B cell (primary cell): ENCODE measurements around the gene DOCK4. TPM values are rescaled to one million over a fixed set of nuclear protein-coding genes. Genes with fewer than 3 reads are reported as not detected.

Experiments used
- ATAC-seq: fragments of 200-7000 bp; cut with Tn5 transposase; one replicate; pipeline ENCODE4 v1.10.0; 2021; ENCODE audit warnings: low read depth, mild to moderate bottlenecking, moderate number of reproducible peaks, moderate library complexity
- CTCF ChIA-PET: fragments of 350-600 bp; sonication (Branson Sonifier 250); formaldehyde crosslinking; loops from one replicate; lab custom pipeline; 2021; ENCODE audit warnings: antibody characterized with exemption, inconsistent platforms; lab: Charles Lee
- POLR2A ChIA-PET: fragments of 350-600 bp; sonication (Branson Sonifier 250); formaldehyde crosslinking; loops from one replicate; lab custom pipeline; 2021; ENCODE audit warnings: antibody characterized with exemption; lab: Charles Lee
- DNase-seq: peaks from one replicate; pipeline ENCODE4 v3.0.0; 2013
- H2AFZ ChIP-seq: 2 replicates; pipeline ENCODE4 v1.6.1; 2012; ENCODE audit warnings: mild to moderate bottlenecking, low read depth, low read length; ENCODE audit not compliant: insufficient read depth, poor library complexity, severe bottlenecking
- H3K27ac ChIP-seq, 2 donors: 1 replicate in 1 of 2; 2 replicates in 1 of 2; pipeline ENCODE4 v1.5.1; 2012 to 2013; ENCODE audit warnings: low read length in 2 of 2, mild to moderate bottlenecking in 2 of 2, moderate library complexity in 1 of 2
- H3K27me3 ChIP-seq, 4 experiments: fragments of 200-600 bp in 1 of 4; sonication (generic) in 1 of 4; replicated peaks in 1 of 4; 1 replicate in 2 of 4; 2 replicates in 2 of 4; pipeline versions ENCODE4 v1.6.1 to v1.7.0; 2013 to 2016; ENCODE audit warnings: low read length in 3 of 4, mild to moderate bottlenecking in 2 of 4, mixed read lengths in 1 of 4, moderate library complexity in 1 of 4; ENCODE audit not compliant: insufficient read depth in 4 of 4, control insufficient read depth in 3 of 4; ENCODE audit errors: control extremely low read depth in 1 of 4
- H3K36me3 ChIP-seq, 2 experiments: replicated peaks in 1 of 2; 1 replicate in 1 of 2; 2 replicates in 1 of 2; pipeline versions ENCODE4 v1.6.1 to v1.7.1; 2013; ENCODE audit warnings: low read length in 1 of 2; ENCODE audit not compliant: insufficient read depth in 2 of 2, control insufficient read depth in 1 of 2; ENCODE audit errors: control extremely low read depth in 1 of 2, extremely low read depth in 1 of 2
- H3K4me1 ChIP-seq, 2 donors: fragments of 200-600 bp in 1 of 2; sonication (generic) in 1 of 2; 1 replicate in 1 of 2; 2 replicates in 1 of 2; pipeline versions ENCODE4 v1.5.1 to v1.6.1; 2013 to 2017; ENCODE audit warnings: low read length in 2 of 2; ENCODE audit not compliant: control insufficient read depth in 2 of 2, insufficient read depth in 2 of 2
- H3K4me2 ChIP-seq: replicated peaks from 2 replicates; pipeline ENCODE3; 2012; ENCODE audit warnings: mild to moderate bottlenecking, low read depth, low read length; ENCODE audit not compliant: poor library complexity, severe bottlenecking
- H3K4me3 ChIP-seq, 5 experiments: fragments of 200-600 bp in 1 of 5; sonication (generic) in 1 of 5; 1 replicate in 3 of 5; 2 replicates in 2 of 5; pipeline versions ENCODE4 v1.5.1 to v1.7.0; 2011 to 2016; ENCODE audit warnings: low read length in 4 of 5, mild to moderate bottlenecking in 4 of 5, low read depth in 2 of 5, control low read depth in 1 of 5, moderate library complexity in 1 of 5; ENCODE audit not compliant: insufficient read depth in 1 of 5; ENCODE audit errors: control extremely low read depth in 1 of 5, extremely low read depth in 1 of 5
- H3K79me2 ChIP-seq: fragments of 200-600 bp; sonication (generic); one replicate; pipeline ENCODE4 v1.6.0; 2016; ENCODE audit warnings: low read length; ENCODE audit not compliant: control insufficient read depth, insufficient read depth
- H3K9ac ChIP-seq: fragments of 200-600 bp; sonication (generic); 2 replicates; pipeline ENCODE4 v1.6.1; 2017; ENCODE audit warnings: mild to moderate bottlenecking, low read length, moderate library complexity
- H3K9me3 ChIP-seq, 3 donors: one replicate each; pipeline versions ENCODE4 v1.6.1 to v1.7.1; 2013; ENCODE audit warnings: low read length in 2 of 3; ENCODE audit not compliant: control insufficient read depth in 2 of 3, insufficient read depth in 1 of 3; ENCODE audit errors: control extremely low read depth in 1 of 3
- H4K20me1 ChIP-seq: 2 replicates; pipeline ENCODE4 v1.6.0; 2012; ENCODE audit warnings: mild to moderate bottlenecking, low read length; ENCODE audit not compliant: insufficient read depth, control insufficient read depth, poor library complexity, severe bottlenecking
- H3K27ac Mint-ChIP-seq: one replicate; pipeline ENCODE4 v1.8.0; 2021; ENCODE audit warnings: mixed read lengths
- H3K27me3 Mint-ChIP-seq: one replicate; pipeline ENCODE4 v1.8.0; 2021; ENCODE audit warnings: mixed read lengths
- H3K4me1 Mint-ChIP-seq: one replicate; pipeline ENCODE4 v1.8.0; 2021; ENCODE audit warnings: mixed read lengths
- H3K4me3 Mint-ChIP-seq: one replicate; pipeline ENCODE4 v1.8.0; 2021; ENCODE audit warnings: mixed read lengths
- H3K9me3 Mint-ChIP-seq: one replicate; pipeline ENCODE4 v1.8.0; 2022; ENCODE audit warnings: mixed read lengths; ENCODE audit not compliant: insufficient read depth
- EZH2 ChIP-seq: IDR thresholded peaks from 2 replicates; pipeline ENCODE4 v1.6.1; 2012; ENCODE audit warnings: borderline replicate concordance, low read depth, mild to moderate bottlenecking, moderate library complexity, low read length; ENCODE audit not compliant: insufficient read depth, poor library complexity, severe bottlenecking
- WGBS: methylation state at CpG from one replicate; pipeline ENCODE4 v1.1.5; 2013; ENCODE audit warnings: missing lambda C conversion rate; ENCODE audit not compliant: insufficient coverage; 5-methylcytosine and 5-hydroxymethylcytosine counted together
- intact Hi-C: fragments of 100-400 bp; cut with micrococcal nuclease; formaldehyde crosslinking; loops from one replicate; pipeline ENCODE4 v1.10.0; 2022
- polyA plus RNA-seq: library from polyadenylated mRNA; depleted of rRNA; stranded (reverse); fragments of >200 nt; gene quantifications from 2 replicates; pipeline ENCODE4 v1.2.3, GENCODE V29; 2012
- total RNA-seq, 2 donors: library from RNA; stranded (reverse); fragments of 120-200 nt in 1 of 2; gene quantifications; 1 replicate in 1 of 2; 2 replicates in 1 of 2; pipeline versions ENCODE4 v1.2.3 to v1.2.4, GENCODE V29; 2013 to 2022
- TF ChIP-seq, protein P1 (sequence below): fragments of 200-600 bp; IDR thresholded peaks from one replicate; pipeline ENCODE4 v1.8.0; 2022; ENCODE audit warnings: antibody characterized with exemption, mild to moderate bottlenecking

Gene DOCK4
- total and polyA plus RNA-seq, 2 donors (not counting 1 experiment from before 2014, with no cell fraction given): 0.03 to 4.1 TPM

DNA sequence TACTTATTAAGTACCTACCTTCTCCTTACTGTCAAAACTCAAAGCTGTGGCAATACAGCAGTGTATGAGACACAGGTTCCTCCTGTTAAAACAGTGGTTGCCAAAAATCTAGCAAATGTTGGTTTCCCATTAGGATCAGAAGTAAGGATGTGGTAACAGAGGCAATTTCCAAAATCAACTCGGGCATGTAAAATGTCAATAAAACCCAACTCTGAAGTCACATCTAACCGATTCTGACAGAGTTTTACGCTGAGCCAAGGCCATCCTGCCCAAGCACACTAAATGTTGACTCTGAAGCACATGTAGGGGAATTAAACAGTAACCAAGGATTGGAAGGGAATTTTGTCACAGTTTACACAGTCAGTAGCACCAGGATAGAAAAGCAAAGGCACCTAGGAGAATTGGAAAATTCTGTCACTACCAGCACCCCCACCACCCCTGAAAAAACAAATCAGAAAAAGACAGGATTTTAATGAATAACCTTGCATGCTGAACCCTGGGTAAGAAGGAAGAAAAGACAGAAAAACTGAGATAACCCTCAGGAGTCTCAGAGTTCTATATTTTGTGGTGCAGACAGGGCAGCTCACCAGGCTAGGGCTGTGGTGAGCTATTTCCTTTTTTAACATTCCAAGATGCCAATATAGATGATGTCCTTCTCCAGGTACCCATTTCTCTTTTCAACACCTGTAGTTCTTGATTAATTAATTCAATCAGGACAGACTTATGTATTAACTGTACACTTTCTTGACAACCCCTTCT is 119.5 kb downstream of the DOCK4 start:
- CTCF ChIA-PET: no interaction called here
- no peak for TF ChIP-seq EZH2
- TF ChIP-seq, protein P1, sequence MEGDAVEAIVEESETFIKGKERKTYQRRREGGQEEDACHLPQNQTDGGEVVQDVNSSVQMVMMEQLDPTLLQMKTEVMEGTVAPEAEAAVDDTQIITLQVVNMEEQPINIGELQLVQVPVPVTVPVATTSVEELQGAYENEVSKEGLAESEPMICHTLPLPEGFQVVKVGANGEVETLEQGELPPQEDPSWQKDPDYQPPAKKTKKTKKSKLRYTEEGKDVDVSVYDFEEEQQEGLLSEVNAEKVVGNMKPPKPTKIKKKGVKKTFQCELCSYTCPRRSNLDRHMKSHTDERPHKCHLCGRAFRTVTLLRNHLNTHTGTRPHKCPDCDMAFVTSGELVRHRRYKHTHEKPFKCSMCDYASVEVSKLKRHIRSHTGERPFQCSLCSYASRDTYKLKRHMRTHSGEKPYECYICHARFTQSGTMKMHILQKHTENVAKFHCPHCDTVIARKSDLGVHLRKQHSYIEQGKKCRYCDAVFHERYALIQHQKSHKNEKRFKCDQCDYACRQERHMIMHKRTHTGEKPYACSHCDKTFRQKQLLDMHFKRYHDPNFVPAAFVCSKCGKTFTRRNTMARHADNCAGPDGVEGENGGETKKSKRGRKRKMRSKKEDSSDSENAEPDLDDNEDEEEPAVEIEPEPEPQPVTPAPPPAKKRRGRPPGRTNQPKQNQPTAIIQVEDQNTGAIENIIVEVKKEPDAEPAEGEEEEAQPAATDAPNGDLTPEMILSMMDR: no peak

DNA sequence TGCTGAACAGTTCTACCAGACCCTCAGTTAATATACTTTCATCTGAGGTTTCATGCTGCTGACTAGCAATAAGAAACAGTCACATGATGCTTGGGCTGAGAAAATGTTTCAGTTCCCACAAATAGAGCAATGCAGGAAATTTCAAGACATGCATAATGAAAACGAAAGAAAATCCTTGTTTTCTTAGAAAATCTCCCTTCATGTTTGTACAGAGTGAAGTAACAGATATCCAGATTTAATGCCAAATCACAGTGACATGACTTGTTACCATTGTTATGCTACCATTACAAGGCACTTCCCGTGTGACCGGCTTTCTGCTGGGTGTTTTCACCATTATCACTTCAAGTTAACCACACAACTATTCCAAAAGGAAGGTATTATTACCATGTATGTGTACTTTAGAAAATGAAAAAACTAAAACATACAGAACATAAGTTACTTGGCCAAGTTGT is 121.7 kb downstream of the DOCK4 start:
- Mint-ChIP-seq H3K4me1 (peaks cover 40% of the 10 kb centered on the region), H3K4me3 (peak overlapping the region; percentile 42), H3K27ac (no peak overlapping the region), H3K27me3 (no peaks in the 10 kb centered on the region), H3K9me3 (no peaks in the 10 kb centered on the region)
- TF ChIP-seq, protein P1: no peak
- TF ChIP-seq EZH2: no peak
- ATAC-seq: no peak
- WGBS: no CpG with 5 or more reads among the region's 3 CpGs
- POLR2A ChIA-PET: no interaction called here
- Histone ChIP-seq H3K9me3 (no peaks in the 10 kb centered on the region), H3K36me3 (no peaks in the 10 kb centered on the region), H3K4me3 (no peak overlapping the region), H3K9ac (no peak overlapping the region), H4K20me1 (no peaks in the 10 kb centered on the region), H3K4me2 (peak overlapping the region; percentile 31), H2AFZ (no peak overlapping the region), H3K27me3 (no peaks in the 10 kb centered on the region), H3K79me2 (no peaks in the 10 kb centered on the region), H3K4me1 (peaks cover 27 to 30% of the 10 kb centered on the region in 2 donors), H3K27ac (no peak overlapping the region)
- CTCF ChIA-PET: no interaction called here
- intact Hi-C loops: no loop called here
- peak; percentile 40 for DNase-seq

More for the DNA sequence above, 119.5 kb downstream of the DOCK4 start:
- H3K4me1 Mint-ChIP-seq: peaks cover 23% of the 10 kb centered on the region
- no peak for ATAC-seq
- no peaks in the 10 kb centered on the region for H3K27me3 Mint-ChIP-seq
- H3K9ac ChIP-seq: no peak overlapping the region
- H3K27ac ChIP-seq: no peak overlapping the region
- H4K20me1 ChIP-seq: no peaks in the 10 kb centered on the region
- no peaks in the 10 kb centered on the region for H3K27me3 ChIP-seq
- no peaks in the 10 kb centered on the region for H3K36me3 ChIP-seq
- no peaks in the 10 kb centered on the region for H3K9me3 ChIP-seq
- WGBS: 100% methylated on average over 1 of the region's 3 CpGs
- peaks cover 12 to 14% of the 10 kb centered on the region in 2 donors for H3K4me1 ChIP-seq
- H3K79me2 ChIP-seq: no peaks in the 10 kb centered on the region
- POLR2A ChIA-PET: no interaction called here
- H3K4me3 Mint-ChIP-seq: no peak overlapping the region
- H3K4me3 ChIP-seq: no peak overlapping the region
- no peaks in the 10 kb centered on the region for H3K9me3 Mint-ChIP-seq
- DNase-seq: no peak
- H3K4me2 ChIP-seq: no peak overlapping the region
- no peak overlapping the region for H2AFZ ChIP-seq
- intact Hi-C loops: no loop called here
- H3K27ac Mint-ChIP-seq: no peak overlapping the region
